Hippocampal formation (tissue), 2 donors: ENCODE measurements around the gene SLC25A53.

Source experiments
- DNase-seq, 2 donors: peaks; one replicate each; lab custom pipeline; 2025; lab: John Stamatoyannopoulos, UW

SLC25A53 gene

GRCh38 chrX:104156630-104157529 is at the start of gene SLC25A53:
TSS of gene SLC25A53 (minus strand) at chrX:104157009. CDS start at chrX:104105257, 51,752 bp downstream.
- DNase-seq, result peak; percentile 67 to 75

- DNase-seq, result no peak
These were observed 48.7 kb upstream of the SLC25A53 start for GRCh38 chrX:104205548-104205947.

- peak in 1 of 2 donors; percentile 47 for DNase-seq
These were observed 38.8 kb upstream of the SLC25A53 start for GRCh38 chrX:104195489-104196084.

GRCh38 chrX:104195013-104195412 is 38.2 kb upstream of the SLC25A53 start:
- no peak for DNase-seq

GRCh38 chrX:104193485-104193884 is 36.7 kb upstream of the SLC25A53 start:
- no peak for DNase-seq

GRCh38 chrX:104189837-104190236 is 33.0 kb upstream of the SLC25A53 start:
- DNase-seq, result no peak

- DNase-seq, result no peak
These were observed 31.1 kb upstream of the SLC25A53 start for GRCh38 chrX:104187931-104188330.

GRCh38 chrX:104183685-104184084 is 26.9 kb upstream of the SLC25A53 start:
- no peak for DNase-seq

- DNase-seq, result no peak
These were observed 17.0 kb upstream of the SLC25A53 start for GRCh38 chrX:104173841-104174240.

- DNase-seq, result no peak
These were observed 16.0 kb upstream of the SLC25A53 start for GRCh38 chrX:104172788-104173187.

- no peak for DNase-seq
These were observed 15.3 kb upstream of the SLC25A53 start for GRCh38 chrX:104172121-104172520.

GRCh38 chrX:104168127-104168526 is 11.3 kb upstream of the SLC25A53 start:
- no peak for DNase-seq

GRCh38 chrX:104166735-104167436 is 10.1 kb upstream of the SLC25A53 start:
- DNase-seq, result no peak

GRCh38 chrX:104165894-104166734 is 9.3 kb upstream of the SLC25A53 start, which contains the start of gene FAM199X:
TSS of gene FAM199X (plus strand) at chrX:104166453. CDS start at chrX:104166786, 333 bp downstream.
- peak; percentile 69 to 80 for DNase-seq

GRCh38 chrX:104151037-104151436 is 5.8 kb downstream of the SLC25A53 start:
- DNase-seq, result no peak

GRCh38 chrX:104141087-104141760 is 15.6 kb downstream of the SLC25A53 start:
- DNase-seq, result no peak

GRCh38 chrX:104137496-104137895 is 19.3 kb downstream of the SLC25A53 start:
- no peak for DNase-seq

GRCh38 chrX:104136241-104137019 is 20.4 kb downstream of the SLC25A53 start:
- DNase-seq, result peak; percentile 41 to 87

- no peak for DNase-seq
These were observed 21.1 kb downstream of the SLC25A53 start for GRCh38 chrX:104135677-104136076.
